IPS-18a (cell line): ENCODE data around the gene GRAMD2A.

Source experiments
- H3K27ac ChIP-seq: one replicate; pipeline ENCODE4 v1.5.1; 2013; ENCODE audit warnings: low read length
- H3K27me3 ChIP-seq: one replicate; pipeline ENCODE4 v1.6.1; 2013; ENCODE audit warnings: mild to moderate bottlenecking, low read length; ENCODE audit not compliant: control insufficient read depth, insufficient read depth
- H3K36me3 ChIP-seq: one replicate; pipeline ENCODE4 v1.6.1; 2013; ENCODE audit warnings: low read depth, low read length; ENCODE audit not compliant: control insufficient read depth
- H3K4me1 ChIP-seq: one replicate; pipeline ENCODE4 v1.6.1; 2013; ENCODE audit warnings: low read depth, low read length; ENCODE audit not compliant: control insufficient read depth
- H3K4me3 ChIP-seq: one replicate; pipeline ENCODE4 v1.5.1; 2013; ENCODE audit warnings: low read length
- H3K9ac ChIP-seq: one replicate; pipeline ENCODE4 v1.6.1; 2013; ENCODE audit warnings: mild to moderate bottlenecking, low read length, moderate library complexity
- H3K9me3 ChIP-seq: one replicate; pipeline ENCODE4 v1.6.1; 2013; ENCODE audit warnings: low read depth, low read length; ENCODE audit not compliant: control insufficient read depth

The GRAMD2A gene

DNA sequence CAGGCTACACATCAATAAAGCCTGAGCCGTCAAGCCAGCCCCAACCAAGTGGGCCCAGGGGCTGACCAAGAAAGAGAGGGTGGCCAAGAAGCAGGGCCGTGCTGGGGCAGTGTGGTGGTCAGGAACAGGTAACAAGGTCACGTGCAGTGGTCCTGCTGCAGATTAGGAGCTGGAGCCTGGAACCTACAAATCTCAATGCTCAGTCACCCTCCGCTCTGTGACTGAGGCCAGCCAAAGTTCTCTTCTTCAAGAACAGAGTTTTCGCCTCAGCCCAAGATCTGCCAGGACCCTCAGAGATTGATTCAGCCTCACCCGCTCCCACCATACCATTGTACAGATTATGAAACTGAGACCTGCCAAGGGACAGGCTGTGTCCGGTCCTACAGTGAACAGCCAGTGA is 26.9 kb downstream of the GRAMD2A start:
- Histone ChIP-seq H3K27me3 (no peaks in the 10 kb centered on the region), H3K27ac (no peak overlapping the region), H3K9ac (no peak overlapping the region), H3K4me3 (no peak overlapping the region), H3K36me3 (no peaks in the 10 kb centered on the region), H3K9me3 (no peaks in the 10 kb centered on the region), H3K4me1 (peaks cover 4% of the 10 kb centered on the region)

DNA sequence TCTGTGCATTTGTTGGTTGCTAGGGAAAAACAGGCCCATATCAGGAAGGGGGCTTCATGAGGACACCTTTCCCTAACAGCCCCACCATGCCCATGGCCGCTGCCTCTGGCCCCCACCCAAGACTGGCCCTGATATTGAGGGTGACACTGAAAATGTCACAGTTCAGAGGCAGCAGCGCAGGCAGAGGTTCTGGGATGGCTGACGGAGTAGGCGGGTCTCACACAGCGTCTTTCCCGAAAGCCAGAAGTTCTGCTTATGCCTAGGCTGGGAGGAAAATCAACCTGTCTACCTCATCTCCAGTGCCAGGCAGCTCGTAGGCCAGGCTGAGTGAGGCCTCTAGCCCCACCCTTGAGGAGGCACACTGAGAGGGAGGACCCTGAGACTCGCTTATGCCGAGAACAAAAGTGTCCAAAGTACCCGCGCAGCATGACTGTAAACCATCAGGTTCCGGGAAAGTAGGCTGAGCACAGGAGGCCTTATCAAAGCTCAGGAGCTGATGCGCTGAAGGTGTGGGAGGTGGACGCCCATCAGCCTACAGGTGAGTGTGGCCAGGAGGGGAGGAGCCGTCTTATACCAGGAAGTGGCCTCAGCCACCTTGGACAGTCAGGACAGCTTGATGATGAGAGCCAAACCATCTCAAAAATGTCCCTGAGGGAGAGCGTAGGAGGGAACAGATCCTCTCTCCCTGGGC is 27.5 kb downstream of the GRAMD2A start:
- Histone ChIP-seq H3K4me1 (peaks cover 4% of the 10 kb centered on the region), H3K9me3 (no peaks in the 10 kb centered on the region), H3K27me3 (no peaks in the 10 kb centered on the region), H3K27ac (no peak overlapping the region), H3K36me3 (no peaks in the 10 kb centered on the region), H3K9ac (no peak overlapping the region), H3K4me3 (no peak overlapping the region)

DNA sequence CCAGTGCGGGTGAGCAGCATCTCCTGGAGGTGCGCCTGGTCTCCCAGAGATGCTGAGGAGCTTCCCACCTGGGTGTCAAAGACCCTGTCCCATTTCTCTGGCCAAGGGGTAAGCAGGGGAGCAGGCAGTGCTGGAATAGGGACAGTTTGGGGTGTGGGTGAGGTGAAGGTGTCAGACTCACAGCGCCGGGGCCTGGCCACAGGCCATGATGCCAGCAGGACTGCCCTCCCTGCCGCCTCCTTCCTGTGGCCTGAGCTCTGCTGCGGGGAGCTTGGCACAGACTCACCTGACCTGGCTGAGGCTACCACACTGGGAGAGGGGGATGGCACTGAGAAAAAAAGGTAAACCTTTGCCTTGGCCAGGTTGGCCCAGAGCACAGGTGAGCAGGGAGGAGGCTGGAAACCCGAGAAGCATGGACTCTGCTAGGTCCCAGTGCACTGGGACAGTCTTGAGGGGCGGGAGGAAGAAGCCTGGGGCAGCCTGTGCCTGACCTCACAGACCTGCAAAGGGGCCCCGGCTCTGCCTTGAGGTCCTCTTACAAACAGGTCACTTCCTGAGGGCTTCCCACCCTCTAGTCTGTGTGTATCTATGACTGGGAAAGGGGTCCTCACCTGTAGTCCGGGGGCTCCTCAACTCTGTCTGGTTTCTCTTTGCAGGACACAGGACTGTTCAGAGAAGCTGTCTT is 28.2 kb downstream of the GRAMD2A start:
- no peak overlapping the region for H3K9ac ChIP-seq
- no peak overlapping the region for H3K27ac ChIP-seq
- no peak overlapping the region for H3K4me3 ChIP-seq
- no peaks in the 10 kb centered on the region for H3K27me3 ChIP-seq
- H3K4me1 ChIP-seq, result peaks cover 4% of the 10 kb centered on the region
- no peaks in the 10 kb centered on the region for H3K36me3 ChIP-seq
- H3K9me3 ChIP-seq, result no peaks in the 10 kb centered on the region

DNA sequence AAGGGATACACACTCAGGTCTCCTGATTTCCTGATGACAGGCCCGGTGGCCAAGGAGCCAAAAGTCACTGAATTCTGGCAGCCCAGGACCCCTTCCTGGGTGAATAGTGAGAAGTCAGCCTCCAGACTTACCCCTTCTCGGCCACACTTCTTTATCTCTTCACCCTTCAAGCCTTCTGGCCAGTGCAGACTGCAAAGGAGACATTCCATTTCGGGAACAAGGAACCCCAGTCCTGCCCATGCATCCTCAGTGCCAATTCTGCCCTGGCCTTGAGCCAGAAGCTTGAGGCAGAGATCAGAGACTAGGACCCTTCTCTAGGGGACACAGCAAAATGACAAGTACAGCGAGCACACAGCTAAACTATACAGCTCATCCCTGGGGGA is 28.8 kb downstream of the GRAMD2A start:
- no peak overlapping the region for H3K4me3 ChIP-seq
- H3K9ac ChIP-seq, result no peak overlapping the region
- H3K27me3 ChIP-seq, result no peaks in the 10 kb centered on the region
- no peak overlapping the region for H3K27ac ChIP-seq
- no peaks in the 10 kb centered on the region for H3K36me3 ChIP-seq
- peaks cover 4% of the 10 kb centered on the region for H3K4me1 ChIP-seq
- no peaks in the 10 kb centered on the region for H3K9me3 ChIP-seq

DNA sequence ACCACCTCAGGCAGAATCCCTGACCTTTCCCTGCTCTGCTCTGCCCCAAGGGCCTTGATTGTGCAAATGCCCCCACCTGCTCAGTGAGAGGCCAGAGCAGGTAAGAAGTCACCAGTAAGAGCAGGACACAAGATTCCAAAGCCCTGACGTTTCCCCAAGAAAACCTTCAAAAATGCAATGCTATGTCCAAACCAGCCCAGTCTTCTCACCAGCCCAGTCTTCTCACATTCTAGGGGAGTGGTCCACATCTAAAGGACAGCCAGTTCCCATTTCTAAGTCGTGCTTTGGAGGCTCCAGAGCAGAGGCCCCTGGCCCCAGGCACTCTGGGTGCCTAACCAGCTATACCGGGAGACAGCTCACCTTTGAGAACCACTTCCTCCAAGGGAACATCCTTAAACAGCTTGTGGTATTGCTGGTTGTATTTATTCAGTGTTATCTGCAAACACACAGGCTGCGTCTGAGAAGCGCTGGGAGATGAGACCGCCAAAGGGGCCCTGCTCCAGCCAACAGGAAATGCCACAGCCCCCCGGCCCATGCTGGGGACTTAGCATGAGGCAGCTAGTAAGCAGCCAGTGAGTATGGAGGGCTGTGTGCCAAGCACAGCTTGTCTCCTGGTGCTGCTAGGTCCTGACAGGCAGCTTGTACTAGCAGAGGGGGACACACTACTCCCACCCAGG is 29.3 kb downstream of the GRAMD2A start:
- Histone ChIP-seq H3K36me3 (no peaks in the 10 kb centered on the region), H3K9me3 (no peaks in the 10 kb centered on the region), H3K4me3 (no peak overlapping the region), H3K4me1 (peaks cover 4% of the 10 kb centered on the region), H3K9ac (no peak overlapping the region), H3K27me3 (no peaks in the 10 kb centered on the region), H3K27ac (no peak overlapping the region)

DNA sequence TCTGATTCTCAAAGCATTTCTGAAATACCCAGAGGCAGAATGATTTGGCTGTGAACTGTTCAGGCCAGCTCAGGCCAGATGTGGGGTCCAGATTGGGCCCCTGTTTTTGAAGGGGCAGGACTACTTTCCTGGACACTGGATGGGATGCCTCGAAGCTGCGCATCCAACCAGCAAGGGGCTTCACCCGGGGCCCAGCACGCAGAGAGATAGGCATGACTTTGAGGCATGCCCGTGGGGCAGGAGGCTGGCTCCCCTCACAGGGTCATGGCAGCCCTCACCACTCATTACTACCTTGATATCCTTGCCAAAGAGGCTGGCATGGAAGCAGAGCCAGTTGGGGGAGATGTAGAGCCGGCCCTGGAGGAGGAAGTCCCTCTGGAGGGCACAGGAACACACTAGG is 30.1 kb downstream of the GRAMD2A start:
- no peak overlapping the region for H3K27ac ChIP-seq
- H3K9me3 ChIP-seq, result no peaks in the 10 kb centered on the region
- H3K4me1 ChIP-seq, result peaks cover 4% of the 10 kb centered on the region
- H3K27me3 ChIP-seq, result no peaks in the 10 kb centered on the region
- no peak overlapping the region for H3K4me3 ChIP-seq
- no peaks in the 10 kb centered on the region for H3K36me3 ChIP-seq
- no peak overlapping the region for H3K9ac ChIP-seq

DNA sequence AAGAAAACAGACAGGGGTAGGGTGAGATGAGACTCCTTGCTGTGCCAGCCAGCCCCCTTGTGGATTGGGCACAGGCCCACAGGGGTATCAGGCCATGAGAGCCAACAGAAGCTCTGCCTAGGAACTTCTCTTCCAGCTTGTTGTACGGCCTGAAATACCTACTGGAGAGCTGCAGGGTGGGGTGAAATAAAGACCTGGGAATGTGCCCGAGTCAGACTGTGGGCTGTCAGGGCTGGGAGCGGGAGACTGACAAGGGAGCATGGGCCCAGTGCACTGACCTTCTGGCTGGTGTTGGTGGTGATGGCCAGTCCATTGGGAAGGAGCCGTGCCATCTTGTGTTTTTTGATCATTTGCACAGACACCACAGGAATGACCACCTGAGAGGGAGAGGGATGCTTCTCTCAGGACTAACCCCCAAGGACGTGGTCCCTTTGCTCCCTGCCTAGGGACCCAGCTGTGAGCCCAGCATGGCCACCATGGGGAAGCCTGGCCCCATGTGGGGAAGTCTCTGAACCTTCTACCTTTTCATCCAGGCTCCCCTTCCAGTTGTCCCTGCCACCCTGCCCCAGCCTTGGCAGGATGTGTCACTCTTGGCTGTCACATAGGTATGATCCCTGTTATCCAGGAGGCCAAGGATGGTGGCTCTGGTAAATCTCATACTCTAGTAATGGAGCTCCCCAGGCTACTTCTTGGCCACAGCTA is 30.7 kb downstream of the GRAMD2A start:
- Histone ChIP-seq H3K4me3 (no peak overlapping the region), H3K4me1 (peaks cover 4% of the 10 kb centered on the region), H3K27ac (no peak overlapping the region), H3K9me3 (no peaks in the 10 kb centered on the region), H3K27me3 (no peaks in the 10 kb centered on the region), H3K9ac (no peak overlapping the region), H3K36me3 (no peaks in the 10 kb centered on the region)

DNA sequence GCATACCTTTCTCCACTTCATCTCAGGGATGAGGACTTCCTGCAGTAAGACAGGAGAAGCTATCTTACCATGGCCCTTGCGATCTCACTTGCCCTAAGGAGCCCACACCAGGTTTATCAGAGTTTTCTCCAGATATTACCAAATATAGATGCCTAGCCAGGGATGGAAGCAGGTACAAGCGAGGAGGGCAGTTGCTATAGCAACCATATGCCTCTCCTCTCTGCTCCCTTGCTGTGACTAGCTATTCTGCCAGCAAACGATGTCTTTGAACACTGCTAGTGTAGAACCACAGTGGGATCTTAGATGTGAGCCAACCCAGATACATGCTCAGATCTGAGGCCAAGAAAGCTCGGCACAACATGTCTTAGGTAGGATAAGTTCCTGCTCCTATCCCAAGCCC is 33.9 kb downstream of the GRAMD2A start:
- no peaks in the 10 kb centered on the region for H3K27me3 ChIP-seq
- no peak overlapping the region for H3K9ac ChIP-seq
- peaks cover 9% of the 10 kb centered on the region for H3K4me1 ChIP-seq
- no peak overlapping the region for H3K4me3 ChIP-seq
- no peaks in the 10 kb centered on the region for H3K36me3 ChIP-seq
- H3K9me3 ChIP-seq, result no peaks in the 10 kb centered on the region
- no peak overlapping the region for H3K27ac ChIP-seq

DNA sequence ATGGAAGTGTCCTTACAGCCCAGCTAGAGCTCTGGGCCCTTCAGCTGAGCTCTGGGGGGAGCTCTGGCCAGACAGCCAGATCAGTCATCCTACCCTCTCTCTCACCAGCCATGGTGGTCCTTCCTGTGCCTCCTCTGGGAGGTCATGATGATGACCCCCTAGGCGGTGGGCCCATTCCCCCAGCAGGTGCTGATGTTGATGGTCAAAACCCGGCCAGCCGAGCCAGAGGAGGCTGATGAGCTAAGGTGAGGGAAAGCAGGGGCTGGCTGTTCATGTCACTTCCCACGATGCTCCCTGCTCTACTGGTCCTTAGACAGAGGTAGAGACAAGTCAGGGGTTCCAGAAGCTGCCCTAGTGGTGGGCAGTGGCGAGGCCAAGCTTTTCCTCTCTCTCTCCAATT is 35.0 kb downstream of the GRAMD2A start:
- H3K27ac ChIP-seq, result no peak overlapping the region
- H3K9me3 ChIP-seq, result no peaks in the 10 kb centered on the region
- H3K36me3 ChIP-seq, result no peaks in the 10 kb centered on the region
- peaks cover 5% of the 10 kb centered on the region for H3K4me1 ChIP-seq
- H3K4me3 ChIP-seq, result no peak overlapping the region
- H3K9ac ChIP-seq, result no peak overlapping the region
- no peaks in the 10 kb centered on the region for H3K27me3 ChIP-seq

DNA sequence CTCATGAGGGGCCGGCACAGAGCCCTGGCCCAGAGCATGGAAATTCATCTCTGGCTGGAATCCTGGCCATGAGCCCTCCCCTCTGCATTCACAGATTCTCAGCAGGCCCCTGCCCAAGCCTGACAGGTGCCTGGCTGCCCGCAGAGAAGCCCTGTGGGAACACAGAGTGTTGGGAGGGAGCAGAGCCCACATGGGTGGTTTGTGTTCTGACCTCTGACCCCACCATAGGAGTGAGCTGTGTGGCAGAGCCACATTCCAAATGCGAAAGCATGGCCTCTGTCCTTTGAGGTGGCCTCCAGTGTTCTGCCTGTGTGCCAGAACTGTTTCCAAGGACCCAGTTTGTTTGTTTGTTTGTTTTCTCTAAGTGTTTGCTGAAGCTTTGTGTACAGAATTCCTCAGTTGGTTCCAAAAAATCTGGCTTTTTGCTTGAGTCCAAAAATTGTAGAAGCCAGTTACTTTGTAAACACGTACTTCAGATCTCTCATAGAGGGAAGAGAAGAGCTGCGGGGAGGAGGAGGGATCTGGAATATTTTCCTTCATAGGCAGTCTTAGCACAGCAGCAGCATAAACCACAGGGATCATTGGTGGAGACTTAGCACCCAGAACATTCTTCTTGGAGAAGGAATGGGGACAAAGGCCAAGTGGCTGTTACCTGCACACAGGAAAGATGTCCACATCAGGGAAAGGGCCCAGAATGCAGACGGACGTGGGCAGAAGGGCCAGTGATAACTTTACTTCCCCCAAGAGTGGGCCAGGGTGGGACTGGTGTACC is 36.0 kb downstream of the GRAMD2A start:
- Histone ChIP-seq H3K4me3 (no peak overlapping the region), H3K9me3 (no peaks in the 10 kb centered on the region), H3K27ac (no peak overlapping the region), H3K4me1 (peaks cover 5% of the 10 kb centered on the region), H3K27me3 (no peaks in the 10 kb centered on the region), H3K36me3 (no peaks in the 10 kb centered on the region), H3K9ac (no peak overlapping the region)

DNA sequence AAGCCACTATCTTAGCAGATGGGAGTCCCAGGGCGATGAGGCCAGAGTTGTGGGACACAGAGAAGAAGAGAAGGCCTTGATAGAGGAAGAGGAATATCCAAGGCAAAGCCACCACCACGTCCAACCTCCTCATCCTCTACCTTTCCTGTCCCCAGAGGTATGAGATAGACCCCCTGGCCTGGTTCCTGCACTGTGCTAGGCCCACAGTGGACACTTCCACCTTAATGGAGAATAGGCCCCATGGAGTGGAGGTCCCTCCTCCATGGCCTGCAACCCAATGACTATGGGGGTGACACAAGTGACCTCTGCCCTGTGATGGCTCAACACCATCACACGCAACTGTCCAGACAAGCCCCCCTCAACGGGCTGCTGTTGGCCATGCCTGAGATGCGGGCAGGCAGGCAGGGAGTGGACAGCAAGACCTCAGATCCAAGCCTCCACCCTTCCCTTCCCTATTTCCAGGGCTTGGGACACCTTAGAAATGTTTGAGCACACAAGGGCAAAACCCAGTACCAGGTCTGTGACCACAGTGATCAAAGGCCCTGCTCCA is 36.8 kb downstream of the GRAMD2A start:
- peaks cover 5% of the 10 kb centered on the region for H3K4me1 ChIP-seq
- no peak overlapping the region for H3K9ac ChIP-seq
- no peak overlapping the region for H3K27ac ChIP-seq
- H3K4me3 ChIP-seq, result no peak overlapping the region
- H3K9me3 ChIP-seq, result no peaks in the 10 kb centered on the region
- no peaks in the 10 kb centered on the region for H3K36me3 ChIP-seq
- H3K27me3 ChIP-seq, result peaks cover 1% of the 10 kb centered on the region
